Heart right ventricle (tissue), 16 donors: Measurements from ENCODE around the gene SLC25A48. TPM values are rescaled to one million over a fixed set of nuclear protein-coding genes. Genes with fewer than 3 reads are reported as not detected.
A peak's percentile ranks its signal among the peaks of the same experiment; 100 is the strongest.

Experiments
- ATAC-seq, 8 donors: fragments of 200-7000 bp; cut with Tn5 transposase; one replicate each; pipeline ENCODE4 v1.9.1; 2020; ENCODE audit warnings: mild to moderate bottlenecking in 8 of 8, moderate library complexity in 8 of 8, moderate number of reproducible peaks in 1 of 8
- DNase-seq, 2 donors: peaks; one replicate each; pipeline ENCODE4 v3.0.0-alpha.2; 2020
- H3K27ac ChIP-seq, 10 donors: fragments of 200-600 bp; sonication (generic) in 2 of 10; one replicate each; pipeline versions ENCODE4 v1.5.0 to v1.8.0; 2020 to 2022; ENCODE audit warnings: mild to moderate bottlenecking in 3 of 10
- H3K27me3 ChIP-seq, 7 donors: fragments of 200-600 bp; one replicate each; pipeline ENCODE4 v1.8.0; 2021 to 2022; ENCODE audit warnings: mild to moderate bottlenecking in 2 of 7
- H3K36me3 ChIP-seq, 9 donors: fragments of 200-600 bp; sonication (generic) in 1 of 9; one replicate each; pipeline versions ENCODE4 v1.5.0 to v1.8.0; 2020 to 2022; ENCODE audit warnings: mild to moderate bottlenecking in 2 of 9
- H3K4me1 ChIP-seq, 9 donors: fragments of 200-600 bp; sonication (generic) in 1 of 9; one replicate each; pipeline versions ENCODE4 v1.5.0 to v1.8.0; 2020 to 2022; ENCODE audit warnings: mild to moderate bottlenecking in 4 of 9
- H3K4me3 ChIP-seq, 10 donors: fragments of 200-600 bp; sonication (generic) in 2 of 10; one replicate each; pipeline versions ENCODE4 v1.5.0 to v1.8.0; 2020 to 2022; ENCODE audit warnings: mild to moderate bottlenecking in 7 of 10, moderate library complexity in 2 of 10
- H3K9me3 ChIP-seq, 11 donors: fragments of 200-600 bp in 10 of 11; sonication (generic) in 2 of 11; one replicate each; pipeline versions ENCODE4 v1.5.0 to v1.8.0; 2013 to 2022; ENCODE audit warnings: mild to moderate bottlenecking in 2 of 11, control low read depth in 1 of 11, moderate library complexity in 1 of 11
- CTCF ChIP-seq, 9 donors: fragments of 200-600 bp; sonication (generic) in 2 of 9; IDR thresholded peaks; one replicate each; pipeline versions ENCODE4 v1.5.0 to v1.8.0; 2021 to 2022; ENCODE audit warnings: antibody characterized with exemption in 9 of 9, mild to moderate bottlenecking in 5 of 9, moderate library complexity in 1 of 9
- WGBS, 2 donors: extraction: QIAGEN DNeasy Blood & Tissue Kit; methylation state at CpG; one replicate each; pipeline ENCODE4 v1.1.7; 2013; ENCODE audit warnings: inconsistent platforms in 1 of 2; 5-methylcytosine and 5-hydroxymethylcytosine counted together
- intact Hi-C, 10 donors: fragments of 100-400 bp; cut with DNase I; formaldehyde crosslinking; loops; one replicate each; pipeline versions ENCODE4 v1.11.1 to v1.14.2; 2022
- microRNA-seq, 2 donors: library from miRNA; unstranded; fragments of <30 nt; microRNA quantifications; one replicate each; pipeline ENCODE4 v1.2.0, GENCODE V29; 2021
- polyA plus RNA-seq, 2 donors: library from polyadenylated mRNA; stranded (reverse); fragments of 200-250 nt; gene quantifications; one replicate each; pipeline ENCODE4 v1.2.3, GENCODE V29; 2013
- total RNA-seq, 10 donors: library from RNA; stranded (reverse); fragmentation: NEBNext Ultra II Directional in 3 of 10; extraction: Animal tissue kit (Norgen Biotek cat#: 25700) in 3 of 10; gene quantifications; one replicate each; pipeline versions ENCODE4 v1.2.1 to v1.2.4, GENCODE V29; 2021 to 2023
- donor health status: Arrhythmogenic right ventricular cardiomyopathy.
- donor health status: ischemic (EF 13 %, LVEDD 7.1; RV severe dilation, severe dysfunction).
- donor health status: healthy with polysubstance abuse.
- donor health status: DM: no; HTN: yes; CAD: no.
- donor health status: DM: no; HTN: no; CAD: no.
- donor health status: ischemic (EF 25% LVEDD 6.9; RV normal size, moderate dysfunction).
- donor health status: ischemic (EF 25% LVEDD 5.7; RV mildly dilated, moderate dysfunction).
- donor health status: healthy.
- donor health status: DM: yes; HTN: yes; CAD: no.
- donor health status: Ischemic cardiomyopathy.
- donor health status: ischemic (EF 35%, LVEDD 5.7; RV mildly dilated, moderate dysfunction).
- donor health status: nonischemic (EF 11% LVEDD 7.7; RV severe dilation, severe dysfunction).
- donor health status: DM: yes; HTN: yes; CAD: no.
- donor health status: PGD.
- donor health status: ischemic (EF 29% LVEDD 5.4; RV normal size, mild dysfunction).
- donor health status: nonischemic (EF 23%, LVEDD 6.1; RV moderate dilation, normal function).

The SLC25A48 gene
- total and polyA plus RNA-seq, 12 donors = 0.16 to 10.8 (median 0.25) TPM; not detected in 7

DNA sequence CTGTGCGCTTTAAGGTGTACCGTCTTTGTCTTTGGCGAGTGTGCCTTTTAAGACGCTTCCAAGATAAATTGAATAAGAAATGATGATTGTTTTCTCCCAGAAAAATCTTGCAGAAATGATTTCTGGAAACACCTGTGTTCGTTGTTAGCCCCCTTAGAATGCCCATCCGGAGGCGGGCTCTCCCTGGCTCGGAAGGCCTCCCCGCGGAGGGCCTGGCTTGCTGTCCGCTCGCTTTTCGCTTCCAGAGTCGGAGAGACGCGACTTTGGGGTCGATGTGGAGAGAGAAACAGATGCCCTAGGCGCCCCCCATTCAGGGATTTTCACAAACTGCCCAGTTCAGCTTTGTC, 96.5 kb downstream of the SLC25A48 start:
- no peak for DNase-seq
- ATAC-seq = no peak
- Histone ChIP-seq H3K9me3 (no peaks in the 10 kb centered on the region), H3K4me3 (peak overlapping the region in 1 of 10 donors; percentile 19), H3K27ac (no peak overlapping the region), H3K36me3 (no peaks in the 10 kb centered on the region), H3K4me1 (peaks cover 0 to 11% (median 3%) of the 10 kb centered on the region in 9 donors), H3K27me3 (peaks cover 10 to 77% (median 63%) of the 10 kb centered on the region in 7 donors)
- 29 to 35% methylated on average over 18 of the region's 18 CpGs for WGBS, 2 donors
- no peak for TF ChIP-seq CTCF (IDR thresholded peaks at IDR 0.05)
- intact Hi-C loops = no loop called here

- intact Hi-C loops = no loop called here
- H3K9me3 ChIP-seq = no peaks in the 10 kb centered on the region
- peaks cover 9 to 65% (median 25%) of the 10 kb centered on the region in 7 donors for H3K27me3 ChIP-seq
- H3K4me3 ChIP-seq = no peak overlapping the region
- DNase-seq (no peak), ATAC-seq (peak in 3 of 8 donors; percentile 57 to 63 (median 62))
- no peak overlapping the region for H3K27ac ChIP-seq
- no peaks in the 10 kb centered on the region for H3K36me3 ChIP-seq
- H3K4me1 ChIP-seq = peaks cover 0 to 9% (median 1%) of the 10 kb centered on the region in 9 donors
- no peak for TF ChIP-seq CTCF (IDR thresholded peaks at IDR 0.05)
- 38 to 49% methylated on average over 3 of the region's 3 CpGs for WGBS, 2 donors
Observed at GRCh38 chr5:135934939-135935338, 100.5 kb downstream of the SLC25A48 start.

DNA sequence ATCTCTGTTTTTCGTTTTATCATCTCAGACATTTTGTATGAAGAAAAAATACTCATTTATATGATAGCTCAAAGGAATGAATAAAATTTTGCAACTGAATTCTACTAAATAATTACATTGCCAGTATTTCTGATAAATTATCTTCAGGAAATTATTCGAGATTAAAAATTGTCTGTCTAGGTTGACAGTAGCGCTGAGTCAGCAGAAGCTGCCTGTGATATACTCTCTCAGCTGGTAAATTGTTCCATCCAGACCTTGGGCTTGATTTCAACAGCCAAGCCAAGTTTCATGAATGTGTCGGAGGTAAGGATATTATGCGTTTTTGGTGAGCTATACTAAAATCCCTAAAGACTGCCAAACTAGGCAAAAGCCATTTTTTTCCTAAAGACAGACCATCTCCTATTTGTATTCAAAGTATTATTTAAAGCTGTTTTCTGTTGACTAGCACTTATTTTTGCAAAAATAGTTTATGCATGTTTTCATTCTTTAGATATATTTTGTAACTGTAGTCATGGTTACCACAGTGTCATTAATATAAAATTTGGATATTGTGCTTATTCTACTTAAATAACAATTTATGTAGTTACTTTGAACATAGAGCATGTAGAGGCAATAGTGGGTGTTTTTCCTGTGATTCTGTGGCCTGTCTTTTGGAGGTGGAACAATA, 102.9 kb downstream of the SLC25A48 start:
- no peak for TF ChIP-seq CTCF (IDR thresholded peaks at IDR 0.05)
- H3K4me3 ChIP-seq = no peak overlapping the region
- H3K9me3 ChIP-seq = no peaks in the 10 kb centered on the region
- peaks cover 0 to 53% (median 1%) of the 10 kb centered on the region in 7 donors for H3K27me3 ChIP-seq
- H3K4me1 ChIP-seq = peaks cover 0 to 5% (median 0%) of the 10 kb centered on the region in 9 donors
- intact Hi-C loops = no loop called here
- H3K27ac ChIP-seq = no peak overlapping the region
- WGBS, 2 donors = 86 to 88% methylated on average over 5 of the region's 5 CpGs
- ATAC-seq (no peak), DNase-seq (no peak)
- H3K36me3 ChIP-seq = no peaks in the 10 kb centered on the region

Small RNAs within 50 kb of the gene (microRNA-seq; reads per million reads assigned to microRNA genes)
- gene MIR5692C1 = 0 reads per million in 2 donors

Other genes with a start within 250 kb of the SLC25A48 start
- not detected for gene IL9, start 61.2 kb downstream of the SLC25A48 start, total RNA-seq
- gene IL9, start 61.2 kb downstream of the SLC25A48 start, polyA plus RNA-seq = not detected
- gene LECT2, start 120.3 kb downstream of the SLC25A48 start, total RNA-seq = not detected
- not detected for gene LECT2, start 120.3 kb downstream of the SLC25A48 start, polyA plus RNA-seq
- 100 to 1,000 TPM in 1 of 10 donors, 10 to 100 TPM in 9; 29.6 to 137 (median 46.2) TPM for gene TGFBI, start 194.3 kb downstream of the SLC25A48 start, total RNA-seq
- gene TGFBI, start 194.3 kb downstream of the SLC25A48 start, polyA plus RNA-seq = 10 to 100 TPM; 65.5 to 69.9 TPM